Measurements from ENCODE around the gene LASP1NB.
"Not testable (repeated sequence)": the region's sequence is repeated elsewhere in the genome, so short reads cannot be mapped to it uniquely, and the experiment has no call there.

LASP1NB gene

DNA sequence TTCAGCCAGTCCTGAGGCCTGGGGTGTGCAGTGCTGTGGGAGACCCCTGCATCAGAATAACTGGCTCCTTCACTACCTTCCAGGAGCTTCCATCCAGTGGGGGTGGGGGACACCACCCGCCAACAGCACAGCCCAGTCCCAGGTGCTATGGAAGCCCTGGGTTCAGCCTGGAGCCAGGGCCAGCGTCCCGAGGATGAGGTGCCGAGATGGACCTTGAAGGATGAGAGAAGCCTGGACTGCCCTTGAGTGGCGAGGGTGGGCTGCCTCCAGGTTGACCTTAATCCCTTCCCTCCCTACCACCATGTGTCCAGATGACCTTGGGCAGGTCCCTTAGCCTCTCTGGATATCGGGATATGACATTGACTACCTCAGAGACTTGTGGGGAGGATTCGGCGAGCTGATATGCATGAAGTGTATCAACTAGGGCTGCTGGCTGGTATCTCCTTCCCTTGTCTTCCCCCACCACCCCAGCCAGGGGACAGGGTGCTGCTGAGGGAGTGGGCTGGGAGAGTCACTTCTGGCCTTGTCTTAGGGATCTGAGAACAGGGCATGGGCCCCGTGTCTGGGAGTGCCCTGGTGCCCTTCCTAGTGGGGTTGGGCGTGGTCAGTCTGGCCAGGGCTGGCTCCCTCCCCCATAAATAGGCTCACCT lies 14.2 kb upstream of the LASP1NB start:
- peaks cover 11% of the 10 kb centered on the region for H3K4me1 Mint-ChIP-seq (ENCODE audit: low read depth, unreplicated experiment)
- H3K27ac Mint-ChIP-seq (ENCODE audit: unreplicated experiment), result no peak overlapping the region
- H3K27me3 Mint-ChIP-seq (ENCODE audit: unreplicated experiment), result no peaks in the 10 kb centered on the region
- TF ChIP-seq, protein P1, sequence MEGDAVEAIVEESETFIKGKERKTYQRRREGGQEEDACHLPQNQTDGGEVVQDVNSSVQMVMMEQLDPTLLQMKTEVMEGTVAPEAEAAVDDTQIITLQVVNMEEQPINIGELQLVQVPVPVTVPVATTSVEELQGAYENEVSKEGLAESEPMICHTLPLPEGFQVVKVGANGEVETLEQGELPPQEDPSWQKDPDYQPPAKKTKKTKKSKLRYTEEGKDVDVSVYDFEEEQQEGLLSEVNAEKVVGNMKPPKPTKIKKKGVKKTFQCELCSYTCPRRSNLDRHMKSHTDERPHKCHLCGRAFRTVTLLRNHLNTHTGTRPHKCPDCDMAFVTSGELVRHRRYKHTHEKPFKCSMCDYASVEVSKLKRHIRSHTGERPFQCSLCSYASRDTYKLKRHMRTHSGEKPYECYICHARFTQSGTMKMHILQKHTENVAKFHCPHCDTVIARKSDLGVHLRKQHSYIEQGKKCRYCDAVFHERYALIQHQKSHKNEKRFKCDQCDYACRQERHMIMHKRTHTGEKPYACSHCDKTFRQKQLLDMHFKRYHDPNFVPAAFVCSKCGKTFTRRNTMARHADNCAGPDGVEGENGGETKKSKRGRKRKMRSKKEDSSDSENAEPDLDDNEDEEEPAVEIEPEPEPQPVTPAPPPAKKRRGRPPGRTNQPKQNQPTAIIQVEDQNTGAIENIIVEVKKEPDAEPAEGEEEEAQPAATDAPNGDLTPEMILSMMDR (IDR thresholded peaks at IDR 0.05; ENCODE audit: unreplicated experiment), result no peak
- H3K9me3 Mint-ChIP-seq (ENCODE audit: low read depth, unreplicated experiment), result no peaks in the 10 kb centered on the region
- intact Hi-C loops (cut with micrococcal nuclease; ENCODE audit: unreplicated experiment), result no loop called here
- CTCF ChIA-PET, result interaction anchor here (1.0 kb wide), 1 partner anchor 36 kb away, joined by 3 read pairs; no protein-coding TSS in a partner anchor
- no peak overlapping the region for H3K4me3 Mint-ChIP-seq (ENCODE audit: low read depth, unreplicated experiment)
- DNase-seq, result no peak
- peaks cover 86% of the 10 kb centered on the region for H3K36me3 Mint-ChIP-seq (ENCODE audit: insufficient read depth, unreplicated experiment)
- no TSS peak for BruUV-seq (replicated peaks)

DNA sequence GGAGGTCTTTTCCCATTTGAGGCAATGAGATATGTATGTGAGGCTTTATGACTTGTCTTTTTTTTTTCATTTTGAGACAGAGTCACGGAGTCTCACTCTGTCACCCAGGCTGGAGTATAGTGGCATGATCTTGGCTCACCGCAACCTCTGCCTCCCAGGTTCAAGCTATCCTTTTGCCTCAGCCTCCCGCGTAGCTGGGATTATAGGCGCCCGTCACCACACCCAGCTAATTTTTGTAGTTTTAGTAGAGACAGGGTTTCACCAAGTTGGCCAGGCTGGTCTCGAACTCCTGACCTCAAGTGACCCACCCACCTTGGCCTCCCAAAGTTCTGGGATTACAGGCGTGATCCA lies 13.7 kb upstream of the LASP1NB start:
- CTCF ChIA-PET, result interaction anchor here (1.0 kb wide), 1 partner anchor 36 kb away, joined by 3 read pairs; no protein-coding TSS in a partner anchor
- intact Hi-C loops (cut with micrococcal nuclease; ENCODE audit: unreplicated experiment); BruUV-seq (replicated peaks); H3K27ac Mint-ChIP-seq (ENCODE audit: unreplicated experiment); H3K27me3 Mint-ChIP-seq (ENCODE audit: unreplicated experiment); H3K4me3 Mint-ChIP-seq (ENCODE audit: low read depth, unreplicated experiment); H3K9me3 Mint-ChIP-seq (ENCODE audit: low read depth, unreplicated experiment); DNase-seq: not testable (repeated sequence)
- Mint-ChIP-seq H3K4me1 (ENCODE audit: low read depth, unreplicated experiment) (peaks cover 11% of the 10 kb centered on the region), H3K36me3 (ENCODE audit: insufficient read depth, unreplicated experiment) (peaks cover 88% of the 10 kb centered on the region)

DNA sequence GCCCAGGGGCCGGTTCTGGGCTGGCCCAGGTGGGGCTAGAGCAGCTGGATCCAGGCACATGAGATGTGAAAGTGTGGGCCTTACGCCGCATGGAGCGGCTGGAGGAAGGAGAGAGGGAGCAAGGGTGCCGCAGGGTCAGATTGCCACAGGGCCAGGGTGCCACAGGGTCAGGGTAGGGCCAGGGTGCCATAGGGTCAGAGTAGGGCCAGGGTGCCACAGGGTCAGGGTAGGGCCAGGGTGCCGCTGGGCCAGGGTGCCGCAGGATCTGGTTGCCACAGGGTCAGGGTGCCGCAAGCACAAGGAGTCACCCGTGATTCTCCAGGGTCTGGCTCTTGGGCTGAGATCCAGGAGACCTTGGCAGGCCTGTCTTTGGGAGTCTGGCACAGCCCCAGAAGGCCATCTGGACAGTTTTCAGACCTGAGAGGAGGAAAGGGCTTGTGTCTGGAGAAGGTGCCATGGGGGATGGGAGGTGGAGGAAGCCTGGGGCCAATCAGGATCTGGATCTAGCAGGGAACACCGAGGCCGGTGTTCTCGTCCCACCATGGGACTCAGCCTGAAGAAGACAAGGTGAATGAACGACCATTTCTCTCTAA lies 13.1 kb upstream of the LASP1NB start:
- Mint-ChIP-seq H3K36me3 (ENCODE audit: insufficient read depth, unreplicated experiment) (peaks cover 92% of the 10 kb centered on the region), H3K4me1 (ENCODE audit: low read depth, unreplicated experiment) (peaks cover 8% of the 10 kb centered on the region), H3K4me3 (ENCODE audit: low read depth, unreplicated experiment) (no peak overlapping the region), H3K9me3 (ENCODE audit: low read depth, unreplicated experiment) (no peaks in the 10 kb centered on the region), H3K27ac (ENCODE audit: unreplicated experiment) (no peak overlapping the region), H3K27me3 (ENCODE audit: unreplicated experiment) (no peaks in the 10 kb centered on the region)
- no TSS peak for BruUV-seq (replicated peaks)
- CTCF ChIA-PET, result no interaction called here
- TF ChIP-seq, protein P1 (IDR thresholded peaks at IDR 0.05; ENCODE audit: unreplicated experiment), result no peak
- no peak for DNase-seq
- intact Hi-C loops (cut with micrococcal nuclease; ENCODE audit: unreplicated experiment), result no loop called here

DNA sequence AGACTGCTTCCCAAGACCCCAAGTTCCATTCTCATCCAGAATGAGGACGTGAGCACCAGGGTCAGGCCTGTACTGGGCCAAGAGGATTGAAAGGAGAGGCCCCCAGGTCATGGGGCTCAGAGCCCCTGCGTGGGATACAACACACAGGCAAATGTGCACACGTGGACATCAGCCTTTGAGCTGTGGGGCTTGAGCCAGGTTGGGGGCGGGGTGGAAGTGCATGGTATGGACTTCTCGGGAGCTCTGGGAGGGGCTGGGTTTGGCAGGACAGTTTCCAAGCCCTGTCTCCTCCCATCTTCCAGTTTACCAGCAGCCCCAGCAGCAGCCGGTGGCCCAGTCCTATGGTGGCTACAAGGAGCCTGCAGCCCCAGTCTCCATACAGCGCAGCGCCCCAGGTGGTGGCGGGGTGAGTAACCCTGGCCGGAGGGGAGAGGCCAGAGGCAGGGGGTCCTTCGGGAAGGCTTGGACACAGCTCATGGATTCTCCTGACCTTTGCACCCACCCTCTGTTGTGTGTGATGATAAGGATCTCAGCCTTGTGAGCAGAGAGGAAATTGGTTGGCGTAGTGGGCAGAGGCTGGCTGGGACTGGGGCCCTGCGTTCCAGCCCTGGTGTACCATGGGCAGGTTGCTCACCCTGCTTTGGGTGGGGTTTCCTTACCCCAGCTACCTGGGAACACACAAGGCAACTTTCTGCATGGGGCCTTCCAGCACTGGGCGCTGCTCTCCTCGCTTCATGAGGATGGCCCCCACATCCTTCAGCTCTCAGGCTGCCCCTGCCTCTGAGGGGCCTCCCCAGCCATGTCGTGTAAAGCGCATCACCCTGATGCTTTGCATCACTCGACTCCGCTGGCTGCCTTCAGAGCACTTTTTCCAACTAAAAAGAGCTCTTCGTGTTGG lies 10.4 kb upstream of the LASP1NB start:
- H3K27me3 Mint-ChIP-seq (ENCODE audit: unreplicated experiment), result no peaks in the 10 kb centered on the region
- TF ChIP-seq, protein P1 (IDR thresholded peaks at IDR 0.05; ENCODE audit: unreplicated experiment), result peak; percentile 18
- H3K36me3 Mint-ChIP-seq (ENCODE audit: insufficient read depth, unreplicated experiment), result peaks cover 88% of the 10 kb centered on the region
- no TSS peak for BruUV-seq (replicated peaks)
- no peaks in the 10 kb centered on the region for H3K9me3 Mint-ChIP-seq (ENCODE audit: low read depth, unreplicated experiment)
- peak overlapping the region; percentile 5 for H3K27ac Mint-ChIP-seq (ENCODE audit: unreplicated experiment)
- CTCF ChIA-PET, result interaction anchor here (1.1 kb wide), 1 partner anchor 11 kb away, joined by 4 read pairs; no protein-coding TSS in a partner anchor
- intact Hi-C loops (cut with micrococcal nuclease; ENCODE audit: unreplicated experiment), result no loop called here
- DNase-seq, result no peak
- no peak overlapping the region for H3K4me3 Mint-ChIP-seq (ENCODE audit: low read depth, unreplicated experiment)
- no peaks in the 10 kb centered on the region for H3K4me1 Mint-ChIP-seq (ENCODE audit: low read depth, unreplicated experiment)

Data from Calu3 (cell line).